HG03571 (cell line): ENCODE data around the gene DST.

Experiments used
- ATAC-seq: cut with Tn5 transposase; IDR thresholded peaks from one replicate; pipeline ENCODE4 v1.9.1; 2021; ENCODE audit not compliant: unreplicated experiment

The DST gene

GRCh38 chr6:56642366-56643261 lies at the start of gene DST:
TSS of gene DST (minus strand) at chr6:56642889.
- no peak for ATAC-seq

- no peak for ATAC-seq
Measured at GRCh38 chr6:56691814-56692213, 49.1 kb upstream of the DST start.

GRCh38 chr6:56691286-56691595 lies 48.6 kb upstream of the DST start:
- ATAC-seq: no peak

GRCh38 chr6:56690519-56691285 lies 48.0 kb upstream of the DST start:
- no peak for ATAC-seq

GRCh38 chr6:56689663-56690062 lies 47.0 kb upstream of the DST start:
- ATAC-seq: no peak

GRCh38 chr6:56689114-56689513 lies 46.4 kb upstream of the DST start:
- ATAC-seq: peak; percentile 60

GRCh38 chr6:56688521-56688920 lies 45.8 kb upstream of the DST start:
- ATAC-seq: no peak

GRCh38 chr6:56687551-56687950 lies 44.9 kb upstream of the DST start:
- no peak for ATAC-seq

- no peak for ATAC-seq
Measured at GRCh38 chr6:56686429-56686828, 43.7 kb upstream of the DST start.

GRCh38 chr6:56685994-56686393 lies 43.3 kb upstream of the DST start:
- no peak for ATAC-seq

GRCh38 chr6:56685102-56685733 lies 42.5 kb upstream of the DST start:
- no peak for ATAC-seq

- no peak for ATAC-seq
Measured at GRCh38 chr6:56684342-56685101, 41.8 kb upstream of the DST start.

GRCh38 chr6:56683882-56684281 lies 41.2 kb upstream of the DST start:
- no peak for ATAC-seq

GRCh38 chr6:56682635-56683034 lies 39.9 kb upstream of the DST start:
- no peak for ATAC-seq

GRCh38 chr6:56677559-56677958 lies 34.9 kb upstream of the DST start:
- no peak for ATAC-seq

GRCh38 chr6:56671651-56672461 lies 29.2 kb upstream of the DST start:
- ATAC-seq: no peak

GRCh38 chr6:56671160-56671559 lies 28.5 kb upstream of the DST start:
- no peak for ATAC-seq

- no peak for ATAC-seq
Measured at GRCh38 chr6:56669041-56669440, 26.4 kb upstream of the DST start.

- ATAC-seq: no peak
Measured at GRCh38 chr6:56668158-56668557, 25.5 kb upstream of the DST start.

- no peak for ATAC-seq
Measured at GRCh38 chr6:56667336-56667735, 24.6 kb upstream of the DST start.
